Measurements from ENCODE around the gene ERI3. TPM values are rescaled to one million over a fixed set of nuclear protein-coding genes. Genes with fewer than 3 reads are reported as not detected.
A peak's percentile ranks its signal among the peaks of the same experiment; 100 is the strongest.

Gene ERI3
- total RNA-seq, 2 donors from 2014 or later: 71.9 to 92.1 TPM

GRCh38 chr1:44261171-44261817, 93.8 kb downstream of the ERI3 start:
- H3K27me3 ChIP-seq (ENCODE audit: control insufficient read depth, insufficient read depth, low read length, poor library complexity, severe bottlenecking): no peaks in the 10 kb centered on the region
- H3K4me1 ChIP-seq (ENCODE audit: control insufficient read depth, insufficient read depth, low read length): peaks cover 20% of the 10 kb centered on the region
- TF ChIP-seq CTCF (conservative IDR thresholded peaks at IDR 0.05): no peak
- Mint-ChIP-seq H3K27ac (peak overlapping the region; percentile 13), H3K27me3 (ENCODE audit: insufficient read depth) (no peaks in the 10 kb centered on the region), H3K4me1 (peaks cover 44% of the 10 kb centered on the region), H3K36me3 (ENCODE audit: low read depth) (peaks cover 4% of the 10 kb centered on the region), H3K9me3 (no peaks in the 10 kb centered on the region), H3K4me3 (no peak overlapping the region)
- H3K36me3 ChIP-seq (ENCODE audit: control insufficient read depth, insufficient read depth, low read length): peaks cover 9% of the 10 kb centered on the region
- H3K4me3 ChIP-seq (ENCODE audit: low read length): no peak overlapping the region
- DNase-seq: no peak
- WGBS, 2 experiments (ENCODE audit: insufficient coverage in 1 of 2, insufficient read length in 1 of 2): 88 to 94% methylated on average over 21 to 27 of the region's 27 CpGs
- no peak overlapping the region for H3K27ac ChIP-seq (ENCODE audit: low read depth, low read length)
- H3K9ac ChIP-seq (ENCODE audit: extremely low read depth, low read length, poor library complexity, severe bottlenecking): no peak overlapping the region
- no peaks in the 10 kb centered on the region for H3K9me3 ChIP-seq (ENCODE audit: control insufficient read depth, low read length)

GRCh38 chr1:44260792-44261170, 94.3 kb downstream of the ERI3 start:
- H3K9ac ChIP-seq (ENCODE audit: extremely low read depth, low read length, poor library complexity, severe bottlenecking): no peak overlapping the region
- H3K4me3 Mint-ChIP-seq: no peak overlapping the region
- no peaks in the 10 kb centered on the region for H3K27me3 Mint-ChIP-seq (ENCODE audit: insufficient read depth)
- no peaks in the 10 kb centered on the region for H3K9me3 Mint-ChIP-seq
- no peak overlapping the region for H3K27ac Mint-ChIP-seq
- H3K4me3 ChIP-seq (ENCODE audit: low read length): no peak overlapping the region
- H3K27me3 ChIP-seq (ENCODE audit: control insufficient read depth, insufficient read depth, low read length, poor library complexity, severe bottlenecking): no peaks in the 10 kb centered on the region
- peaks cover 44% of the 10 kb centered on the region for H3K4me1 Mint-ChIP-seq
- no peaks in the 10 kb centered on the region for H3K9me3 ChIP-seq (ENCODE audit: control insufficient read depth, low read length)
- H3K36me3 Mint-ChIP-seq (ENCODE audit: low read depth): peaks cover 6% of the 10 kb centered on the region
- H3K27ac ChIP-seq (ENCODE audit: low read depth, low read length): no peak overlapping the region
- no peak for DNase-seq
- peaks cover 10% of the 10 kb centered on the region for H3K36me3 ChIP-seq (ENCODE audit: control insufficient read depth, insufficient read depth, low read length)
- WGBS, 2 experiments (ENCODE audit: insufficient coverage in 1 of 2, insufficient read length in 1 of 2): 87 to 90% methylated on average over 2 to 4 of the region's 4 CpGs
- TF ChIP-seq CTCF (conservative IDR thresholded peaks at IDR 0.05): no peak
- H3K4me1 ChIP-seq (ENCODE audit: control insufficient read depth, insufficient read depth, low read length): peaks cover 20% of the 10 kb centered on the region

GRCh38 chr1:44259090-44259489, 96.0 kb downstream of the ERI3 start:
- Mint-ChIP-seq H3K27me3 (ENCODE audit: insufficient read depth) (no peaks in the 10 kb centered on the region), H3K4me3 (no peak overlapping the region), H3K4me1 (peaks cover 40% of the 10 kb centered on the region), H3K36me3 (ENCODE audit: low read depth) (peaks cover 3% of the 10 kb centered on the region), H3K27ac (no peak overlapping the region), H3K9me3 (no peaks in the 10 kb centered on the region)
- Histone ChIP-seq H3K9ac (ENCODE audit: extremely low read depth, low read length, poor library complexity, severe bottlenecking) (no peak overlapping the region), H3K27ac (ENCODE audit: low read depth, low read length) (no peak overlapping the region), H3K4me3 (ENCODE audit: low read length) (no peak overlapping the region), H3K36me3 (ENCODE audit: control insufficient read depth, insufficient read depth, low read length) (peaks cover 10% of the 10 kb centered on the region), H3K9me3 (ENCODE audit: control insufficient read depth, low read length) (no peaks in the 10 kb centered on the region), H3K4me1 (ENCODE audit: control insufficient read depth, insufficient read depth, low read length) (peaks cover 24% of the 10 kb centered on the region), H3K27me3 (ENCODE audit: control insufficient read depth, insufficient read depth, low read length, poor library complexity, severe bottlenecking) (no peaks in the 10 kb centered on the region)
- 94 to 100% methylated on average over 1 to 2 of the region's 2 CpGs for WGBS, 2 experiments (ENCODE audit: insufficient coverage in 1 of 2, insufficient read length in 1 of 2)
- DNase-seq: no peak
- TF ChIP-seq CTCF (conservative IDR thresholded peaks at IDR 0.05): no peak

Measured in endodermal cell (in vitro differentiated cells).